Liver (tissue), 9 donors: ENCODE results near the gene ZC3H13. TPM values are rescaled to one million over a fixed set of nuclear protein-coding genes. Genes with fewer than 3 reads are reported as not detected.

Experiments
- DNase-seq: peaks from one replicate; pipeline ENCODE4 v3.0.0-alpha.2; 2017; ENCODE audit warnings: low spot score
- H3K27ac ChIP-seq, 2 donors: one replicate each; pipeline ENCODE4 v1.7.0; 2013; ENCODE audit warnings: inconsistent platforms in 2 of 2, low read length in 2 of 2, control low read depth in 1 of 2, low read depth in 1 of 2, mild to moderate bottlenecking in 1 of 2
- H3K27me3 ChIP-seq, 4 donors: one replicate each; pipeline versions ENCODE4 v1.6.1 to v1.7.0; 2013; ENCODE audit warnings: low read length in 3 of 4, inconsistent platforms in 1 of 4, mild to moderate bottlenecking in 1 of 4, moderate library complexity in 1 of 4; ENCODE audit not compliant: control insufficient read depth in 4 of 4, insufficient read depth in 4 of 4
- H3K36me3 ChIP-seq, 4 donors: one replicate each; pipeline versions ENCODE4 v1.6.1 to v1.7.0; 2013; ENCODE audit warnings: low read length in 3 of 4, mild to moderate bottlenecking in 3 of 4, low read depth in 1 of 4, moderate library complexity in 1 of 4; ENCODE audit not compliant: control insufficient read depth in 4 of 4, insufficient read depth in 3 of 4
- H3K4me1 ChIP-seq, 4 donors: one replicate each; pipeline versions ENCODE4 v1.6.1 to v1.7.0; 2013; ENCODE audit warnings: low read length in 3 of 4, mild to moderate bottlenecking in 3 of 4, moderate library complexity in 1 of 4; ENCODE audit not compliant: control insufficient read depth in 4 of 4, insufficient read depth in 4 of 4
- H3K4me3 ChIP-seq, 3 donors: one replicate each; pipeline versions ENCODE4 v1.6.1 to v1.7.0; 2013; ENCODE audit warnings: low read length in 3 of 3, control low read depth in 1 of 3, low read depth in 1 of 3, mild to moderate bottlenecking in 1 of 3
- H3K9ac ChIP-seq, 2 donors: one replicate each; pipeline ENCODE4 v1.7.0; 2013; ENCODE audit warnings: low read length in 2 of 2, mild to moderate bottlenecking in 2 of 2, moderate library complexity in 2 of 2, control low read depth in 1 of 2, low read depth in 1 of 2
- H3K9me3 ChIP-seq, 4 donors: one replicate each; pipeline versions ENCODE4 v1.6.1 to v1.7.0; 2013; ENCODE audit warnings: low read length in 3 of 4; ENCODE audit not compliant: control insufficient read depth in 4 of 4
- ATF3 ChIP-seq: IDR thresholded peaks from 2 replicates; pipeline ENCODE4 v1.6.1; 2016; ENCODE audit warnings: antibody characterized with exemption
- CTCF ChIP-seq: fragments of 150-350 bp; IDR thresholded peaks from 2 replicates; pipeline ENCODE4 v1.5.1; 2017; ENCODE audit warnings: improper control_type of control experiment, low read depth, low read length; ENCODE audit not compliant: missing input control
- EGR1 ChIP-seq, 2 donors: IDR thresholded peaks; 2 replicates each; pipeline ENCODE4 v1.6.1; 2016 to 2018; ENCODE audit warnings: antibody characterized with exemption in 2 of 2, low read depth in 2 of 2
- FOXA1 ChIP-seq: IDR thresholded peaks from 2 replicates; pipeline ENCODE4 v1.6.1; 2016; ENCODE audit warnings: antibody characterized with exemption
- FOXA2 ChIP-seq: IDR thresholded peaks from 2 replicates; pipeline ENCODE4 v1.6.1; 2016; ENCODE audit warnings: antibody characterized with exemption
- GABPA ChIP-seq, 2 donors: IDR thresholded peaks in 1 of 2; conservative IDR thresholded peaks in 1 of 2; 2 replicates each; pipeline ENCODE4 v1.6.1; 2016; ENCODE audit warnings: antibody characterized with exemption in 2 of 2, mild to moderate bottlenecking in 1 of 2, moderate library complexity in 1 of 2
- HNF4A ChIP-seq, 2 donors: conservative IDR thresholded peaks; 2 replicates each; pipeline ENCODE4 v1.6.1; 2016; ENCODE audit warnings: antibody characterized with exemption in 2 of 2, mild to moderate bottlenecking in 2 of 2
- HNF4G ChIP-seq: IDR thresholded peaks from 2 replicates; pipeline ENCODE4 v1.6.1; 2016; ENCODE audit warnings: antibody characterized with exemption
- JUND ChIP-seq, 2 donors: IDR thresholded peaks; 2 replicates each; pipeline ENCODE4 v1.6.1; 2016; ENCODE audit warnings: antibody characterized with exemption in 2 of 2
- MAX ChIP-seq: IDR thresholded peaks from 2 replicates; pipeline ENCODE4 v1.6.1; 2016; ENCODE audit warnings: antibody characterized with exemption
- NR2F2 ChIP-seq: IDR thresholded peaks from 2 replicates; pipeline ENCODE4 v1.6.1; 2016; ENCODE audit warnings: antibody characterized with exemption
- RAD21 ChIP-seq, 2 donors: IDR thresholded peaks; 2 replicates each; pipeline ENCODE4 v1.6.1; 2016; ENCODE audit warnings: antibody characterized with exemption in 2 of 2, mild to moderate bottlenecking in 2 of 2
- REST ChIP-seq: IDR thresholded peaks from 2 replicates; pipeline ENCODE4 v1.6.1; 2016; ENCODE audit warnings: antibody characterized with exemption, mild to moderate bottlenecking
- RXRA ChIP-seq, 2 donors: IDR thresholded peaks; 2 replicates each; pipeline ENCODE4 v1.6.1; 2017 to 2018; ENCODE audit warnings: antibody characterized with exemption in 2 of 2, mild to moderate bottlenecking in 1 of 2
- SP1 ChIP-seq: IDR thresholded peaks from 2 replicates; pipeline ENCODE4 v1.6.1; 2018; ENCODE audit warnings: antibody characterized with exemption, mild to moderate bottlenecking
- TAF1 ChIP-seq: conservative IDR thresholded peaks from 2 replicates; pipeline ENCODE4 v1.6.1; 2016; ENCODE audit warnings: antibody characterized with exemption, mild to moderate bottlenecking
- YY1 ChIP-seq: IDR thresholded peaks from 2 replicates; pipeline ENCODE4 v1.6.1; 2016; ENCODE audit warnings: antibody characterized with exemption, mild to moderate bottlenecking
- ZBTB33 ChIP-seq: IDR thresholded peaks from 2 replicates; pipeline ENCODE4 v1.6.1; 2016; ENCODE audit warnings: antibody characterized with exemption
- WGBS: extraction: QIAGEN DNeasy Blood & Tissue Kit; methylation state at CpG from one replicate; pipeline ENCODE4 v1.1.7; 2013; 5-methylcytosine and 5-hydroxymethylcytosine counted together
- polyA plus RNA-seq, 2 donors: library from polyadenylated mRNA; stranded (reverse) in 1 of 2; unstranded in 1 of 2; fragments of 200-250 nt in 1 of 2; fragments of >200 nt in 1 of 2; fragmentation: Nextera tagmentation in 1 of 2; extraction: Ambion mirVana in 1 of 2; gene quantifications; one replicate each; pipeline versions ENCODE4 v1.2.1 to v1.2.3, GENCODE V29; 2013 to 2015
- total RNA-seq, 2 donors: library from RNA; depleted of rRNA; stranded (reverse); fragments of >200 nt; gene quantifications; one replicate each; pipeline ENCODE4 v1.2.3, GENCODE V29; 2014
- donor health status: healthy.
- donor health status: healthy.
- donor health status: healthy.
- donor health status: healthy.
- donor health status: healthy.

The ZC3H13 gene
- total and polyA plus RNA-seq, 4 donors = 10.0 to 62.1 (median 28.9) TPM

- Histone ChIP-seq H3K27ac (no peak overlapping the region), H3K9ac (no peak overlapping the region), H3K27me3 (no peaks in the 10 kb centered on the region), H3K36me3 (no peaks in the 10 kb centered on the region), H3K4me1 (no peaks in the 10 kb centered on the region), H3K4me3 (no peak overlapping the region), H3K9me3 (no peaks in the 10 kb centered on the region)
- TF ChIP-seq SP1 = no peak
- TF ChIP-seq FOXA1 = no peak
- no peak for TF ChIP-seq HNF4G
- TF ChIP-seq FOXA2 = no peak
- no peak for TF ChIP-seq CTCF
- WGBS = 56% methylated on average over 1 of the region's 1 CpG
- no peak for DNase-seq
These were observed 111.3 kb downstream of the ZC3H13 start for GRCh38 chr13:45941261-45941660.

- Histone ChIP-seq H3K27ac (no peak overlapping the region), H3K36me3 (no peaks in the 10 kb centered on the region), H3K27me3 (peaks cover 0 to 3% (median 0%) of the 10 kb centered on the region in 4 donors), H3K9me3 (no peaks in the 10 kb centered on the region), H3K9ac (no peak overlapping the region), H3K4me1 (no peaks in the 10 kb centered on the region), H3K4me3 (no peak overlapping the region)
- DNase-seq = no peak
- TF ChIP-seq TAF1 (no peak), RAD21 (IDR thresholded peaks at IDR 0.05) (no peak), GABPA (IDR thresholded peaks at IDR 0.05 in 1 of 2, conservative IDR thresholded peaks at IDR 0.05 in 1 of 2) (no peak), CTCF (no peak), YY1 (no peak), EGR1 (IDR thresholded peaks at IDR 0.05; ENCODE audit: low read depth in 2 of 2) (no peak), NR2F2 (no peak), SP1 (no peak), FOXA1 (no peak), FOXA2 (no peak), MAX (no peak), HNF4G (no peak), RXRA (IDR thresholded peaks at IDR 0.05) (no peak), ATF3 (no peak)
- 83% methylated on average over 2 of the region's 2 CpGs for WGBS
These were observed 112.5 kb downstream of the ZC3H13 start for GRCh38 chr13:45940061-45940460.

GRCh38 chr13:45936621-45937020 lies 115.9 kb downstream of the ZC3H13 start:
- H3K27me3 ChIP-seq = peaks cover 0 to 4% (median 2%) of the 10 kb centered on the region in 4 donors
- no peaks in the 10 kb centered on the region for H3K4me1 ChIP-seq
- no peak overlapping the region for H3K27ac ChIP-seq
- no peak overlapping the region for H3K4me3 ChIP-seq
- H3K9ac ChIP-seq = no peak overlapping the region
- no peaks in the 10 kb centered on the region for H3K36me3 ChIP-seq
- DNase-seq = no peak
- WGBS = 31% methylated on average over 4 of the region's 4 CpGs
- H3K9me3 ChIP-seq = no peaks in the 10 kb centered on the region
- TF ChIP-seq REST (no peak), RAD21 (IDR thresholded peaks at IDR 0.05) (no peak), MAX (no peak), SP1 (no peak), TAF1 (no peak), HNF4A (conservative IDR thresholded peaks at IDR 0.05) (no peak), ZBTB33 (no peak), RXRA (IDR thresholded peaks at IDR 0.05) (no peak), HNF4G (no peak), EGR1 (IDR thresholded peaks at IDR 0.05; ENCODE audit: low read depth in 2 of 2) (no peak), FOXA2 (no peak), NR2F2 (no peak), JUND (IDR thresholded peaks at IDR 0.05) (no peak), GABPA (IDR thresholded peaks at IDR 0.05 in 1 of 2, conservative IDR thresholded peaks at IDR 0.05 in 1 of 2) (no peak)
